Amygdala (tissue), 56 donors: Measurements from ENCODE around the gene PCDH17.

Experiments
- DNase-seq, 56 donors: peaks; one replicate each; lab custom pipeline; 2025; lab: John Stamatoyannopoulos, UW

Gene PCDH17

GRCh38 chr13:57631596-57632275 is at the start of gene PCDH17:
PCDH17 (plus strand) TSS chr13:57631744; CDS start chr13:57632547, 803 bp downstream.
- DNase-seq, result peak in 54 of 56 donors; percentile 27 to 90 (median 67)

- DNase-seq, result no peak
Measured at GRCh38 chr13:57582032-57582431, 49.5 kb upstream of the PCDH17 start.

- DNase-seq, result no peak
Measured at GRCh38 chr13:57583529-57583928, 48.0 kb upstream of the PCDH17 start.

- DNase-seq, result no peak
Measured at GRCh38 chr13:57588639-57589038, 42.9 kb upstream of the PCDH17 start.

- no peak for DNase-seq
Measured at GRCh38 chr13:57595775-57596174, 35.8 kb upstream of the PCDH17 start.

- no peak for DNase-seq
Measured at GRCh38 chr13:57601536-57601935, 30.0 kb upstream of the PCDH17 start.

GRCh38 chr13:57604442-57604841 is 27.1 kb upstream of the PCDH17 start:
- DNase-seq, result no peak

GRCh38 chr13:57611969-57612368 is 19.6 kb upstream of the PCDH17 start:
- DNase-seq, result no peak

- no peak for DNase-seq
Measured at GRCh38 chr13:57612568-57612967, 19.0 kb upstream of the PCDH17 start.

GRCh38 chr13:57624565-57625435 is 6.7 kb upstream of the PCDH17 start:
- DNase-seq, result peak in 26 of 56 donors; percentile 0 to 76 (median 7)

- DNase-seq, result no peak
Measured at GRCh38 chr13:57627663-57628062, 3.9 kb upstream of the PCDH17 start.

GRCh38 chr13:57629391-57629804 is 2.1 kb upstream of the PCDH17 start:
- DNase-seq, result peak in 48 of 56 donors; percentile 4 to 86 (median 60)

GRCh38 chr13:57629821-57630235 is 1.7 kb upstream of the PCDH17 start:
- peak; percentile 26 to 99 (median 97) for DNase-seq

GRCh38 chr13:57630661-57631595 is 616 bp upstream of the PCDH17 start:
- peak in 51 of 56 donors; percentile 7 to 90 (median 58) for DNase-seq

- DNase-seq, result peak in 42 of 56 donors; percentile 17 to 84 (median 55)
Measured at GRCh38 chr13:57632276-57633140, 964 bp downstream of the PCDH17 start.

GRCh38 chr13:57633141-57633949 is 1.8 kb downstream of the PCDH17 start:
- peak in 55 of 56 donors; percentile 25 to 91 (median 76) for DNase-seq

GRCh38 chr13:57633950-57634838 is 2.6 kb downstream of the PCDH17 start:
- DNase-seq, result peak in 49 of 56 donors; percentile 7 to 77 (median 54)

GRCh38 chr13:57634839-57635165 is 3.3 kb downstream of the PCDH17 start:
- peak in 34 of 56 donors; percentile 13 to 76 (median 58) for DNase-seq
